Loucy (cell line): ENCODE data around the gene LRRC43.

Experiments
- CTCF ChIP-seq: fragments of 200-600 bp; sonication (generic); conservative IDR thresholded peaks from 2 replicates; pipeline ENCODE4 v1.5.1; 2014; ENCODE audit warnings: mild to moderate bottlenecking, antibody characterized with exemption, low read length
- EZH2phosphoT487 ChIP-seq: fragments of 200-600 bp; IDR thresholded peaks from 2 replicates; pipeline ENCODE4 v1.6.1; 2018; ENCODE audit warnings: antibody characterized with exemption, mild to moderate bottlenecking, moderate library complexity, borderline replicate concordance

DNA sequence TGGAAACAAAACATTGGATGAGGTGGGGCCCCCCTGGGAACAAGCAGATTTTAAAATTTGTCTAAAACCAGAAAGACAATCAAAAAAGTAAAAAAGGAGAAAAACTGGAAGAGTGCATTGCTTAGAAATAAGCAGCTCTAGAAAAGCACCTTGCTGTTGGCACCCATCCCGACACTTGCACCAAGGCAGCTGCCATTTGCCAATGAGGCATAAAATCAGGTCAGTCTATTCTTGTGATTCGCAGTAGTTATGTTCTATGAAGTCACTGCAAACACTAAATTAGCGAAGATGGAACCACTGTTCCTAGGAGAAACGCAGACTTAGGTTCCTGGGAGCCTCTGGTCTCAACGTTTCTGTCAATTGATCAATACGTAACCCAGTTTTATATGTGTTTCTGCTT, 67.1 kb downstream of the LRRC43 start:
- no peak for TF ChIP-seq CTCF
- no peak for TF ChIP-seq EZH2phosphoT487
